ENCODE measurements around the gene MAPRE2. TPM values are rescaled to one million over a fixed set of nuclear protein-coding genes. Genes with fewer than 3 reads are reported as not detected.
A peak's percentile ranks its signal among the peaks of the same experiment; 100 is the strongest.

The MAPRE2 gene
- total and polyA plus RNA-seq, 4 donors = 65.3 to 203 (median 129) TPM

- no peaks in the 10 kb centered on the region for H3K9me3 ChIP-seq (ENCODE audit: control insufficient read depth, insufficient read depth, low read length)
- peak in 2 of 6 donors; percentile 16 to 63 for DNase-seq (ENCODE audit: low read depth in 4 of 6, low spot score in 6 of 6)
- no peaks in the 10 kb centered on the region for H3K27me3 ChIP-seq (ENCODE audit: control insufficient read depth, insufficient read depth, low read length)
- H3K27ac ChIP-seq (ENCODE audit: low read depth, low read length) = no peak overlapping the region
- WGBS (ENCODE audit: insufficient coverage) = 80% methylated on average over 1 of the region's 3 CpGs
- no peak overlapping the region for H3K4me3 ChIP-seq (ENCODE audit: low read depth, low read length)
- no peaks in the 10 kb centered on the region for H3K4me1 ChIP-seq (ENCODE audit: control insufficient read depth, insufficient read depth, low read length)
- no peaks in the 10 kb centered on the region for H3K36me3 ChIP-seq (ENCODE audit: control insufficient read depth, insufficient read depth, low read length)
Measured at GRCh38 chr18:35029770-35030169, 11.4 kb upstream of the MAPRE2 start.

GRCh38 chr18:35030277-35030989 lies 10.8 kb upstream of the MAPRE2 start:
- H3K4me3 ChIP-seq (ENCODE audit: low read depth, low read length) = no peak overlapping the region

GRCh38 chr18:35032113-35032512 lies 9.1 kb upstream of the MAPRE2 start:
- Histone ChIP-seq H3K4me3 (ENCODE audit: low read depth, low read length) (no peak overlapping the region), H3K27me3 (ENCODE audit: control insufficient read depth, insufficient read depth, low read length) (no peaks in the 10 kb centered on the region), H3K36me3 (ENCODE audit: control insufficient read depth, insufficient read depth, low read length) (no peaks in the 10 kb centered on the region), H3K27ac (ENCODE audit: low read depth, low read length) (no peak overlapping the region), H3K9me3 (ENCODE audit: control insufficient read depth, insufficient read depth, low read length) (no peaks in the 10 kb centered on the region), H3K4me1 (ENCODE audit: control insufficient read depth, insufficient read depth, low read length) (no peaks in the 10 kb centered on the region)
- 38% methylated on average over 1 of the region's 1 CpG for WGBS (ENCODE audit: insufficient coverage)
- DNase-seq (ENCODE audit: low read depth in 4 of 6, low spot score in 6 of 6) = no peak

More at GRCh38 chr18:35030277-35030989, 10.8 kb upstream of the MAPRE2 start:
- Histone ChIP-seq H3K36me3 (ENCODE audit: control insufficient read depth, insufficient read depth, low read length) (no peaks in the 10 kb centered on the region), H3K27ac (ENCODE audit: low read depth, low read length) (no peak overlapping the region), H3K27me3 (ENCODE audit: control insufficient read depth, insufficient read depth, low read length) (no peaks in the 10 kb centered on the region), H3K4me1 (ENCODE audit: control insufficient read depth, insufficient read depth, low read length) (no peaks in the 10 kb centered on the region), H3K9me3 (ENCODE audit: control insufficient read depth, insufficient read depth, low read length) (no peaks in the 10 kb centered on the region)
- DNase-seq (ENCODE audit: low read depth in 4 of 6, low spot score in 6 of 6) = no peak
- 67% methylated on average over 3 of the region's 3 CpGs for WGBS (ENCODE audit: insufficient coverage)

- DNase-seq (ENCODE audit: low read depth in 4 of 6, low spot score in 6 of 6) = no peak
Measured at GRCh38 chr18:35038029-35038428, 3.2 kb upstream of the MAPRE2 start.

GRCh38 chr18:35038881-35039491 lies 2.2 kb upstream of the MAPRE2 start:
- H3K4me1 ChIP-seq (ENCODE audit: control insufficient read depth, insufficient read depth, low read length) = peaks cover under 1% of the 10 kb centered on the region
- no peak for DNase-seq (ENCODE audit: low read depth in 4 of 6, low spot score in 6 of 6)
- H3K9me3 ChIP-seq (ENCODE audit: control insufficient read depth, insufficient read depth, low read length) = no peaks in the 10 kb centered on the region
- no peak overlapping the region for H3K27ac ChIP-seq (ENCODE audit: low read depth, low read length)
- no peaks in the 10 kb centered on the region for H3K27me3 ChIP-seq (ENCODE audit: control insufficient read depth, insufficient read depth, low read length)
- H3K4me3 ChIP-seq (ENCODE audit: low read depth, low read length) = no peak overlapping the region
- WGBS (ENCODE audit: insufficient coverage) = no CpG with 5 or more reads among the region's 2 CpGs
- H3K36me3 ChIP-seq (ENCODE audit: control insufficient read depth, insufficient read depth, low read length) = no peaks in the 10 kb centered on the region

More at GRCh38 chr18:35038029-35038428, 3.2 kb upstream of the MAPRE2 start:
- Histone ChIP-seq H3K27me3 (ENCODE audit: control insufficient read depth, insufficient read depth, low read length) (no peaks in the 10 kb centered on the region), H3K4me3 (ENCODE audit: low read depth, low read length) (no peak overlapping the region), H3K9me3 (ENCODE audit: control insufficient read depth, insufficient read depth, low read length) (no peaks in the 10 kb centered on the region), H3K4me1 (ENCODE audit: control insufficient read depth, insufficient read depth, low read length) (no peaks in the 10 kb centered on the region), H3K27ac (ENCODE audit: low read depth, low read length) (no peak overlapping the region), H3K36me3 (ENCODE audit: control insufficient read depth, insufficient read depth, low read length) (no peaks in the 10 kb centered on the region)
- no CpG with 5 or more reads among the region's 1 CpG for WGBS (ENCODE audit: insufficient coverage)

- Histone ChIP-seq H3K4me1 (ENCODE audit: control insufficient read depth, insufficient read depth, low read length) (peaks cover 8% of the 10 kb centered on the region), H3K27ac (ENCODE audit: low read depth, low read length) (peak overlapping the region; percentile 90), H3K4me3 (ENCODE audit: low read depth, low read length) (peak overlapping the region; percentile 90), H3K36me3 (ENCODE audit: control insufficient read depth, insufficient read depth, low read length) (no peaks in the 10 kb centered on the region), H3K27me3 (ENCODE audit: control insufficient read depth, insufficient read depth, low read length) (no peaks in the 10 kb centered on the region), H3K9me3 (ENCODE audit: control insufficient read depth, insufficient read depth, low read length) (no peaks in the 10 kb centered on the region)
- no peak for DNase-seq (ENCODE audit: low read depth in 4 of 6, low spot score in 6 of 6)
Measured at GRCh38 chr18:35040638-35040987, 600 bp upstream of the MAPRE2 start.

GRCh38 chr18:35041815-35042387 lies 688 bp downstream of the MAPRE2 start:
- H3K4me1 ChIP-seq (ENCODE audit: control insufficient read depth, insufficient read depth, low read length) = peaks cover 8% of the 10 kb centered on the region
- H3K27me3 ChIP-seq (ENCODE audit: control insufficient read depth, insufficient read depth, low read length) = no peaks in the 10 kb centered on the region
- H3K27ac ChIP-seq (ENCODE audit: low read depth, low read length) = peak overlapping the region; percentile 90
- DNase-seq (ENCODE audit: low read depth in 4 of 6, low spot score in 6 of 6) = peak; percentile 38 to 95 (median 63)
- H3K4me3 ChIP-seq (ENCODE audit: low read depth, low read length) = peak overlapping the region; percentile 90
- no peaks in the 10 kb centered on the region for H3K9me3 ChIP-seq (ENCODE audit: control insufficient read depth, insufficient read depth, low read length)
- 4% methylated on average over 6 of the region's 11 CpGs for WGBS (ENCODE audit: insufficient coverage)
- H3K36me3 ChIP-seq (ENCODE audit: control insufficient read depth, insufficient read depth, low read length) = no peaks in the 10 kb centered on the region

- H3K4me3 ChIP-seq (ENCODE audit: low read depth, low read length) = peak overlapping the region; percentile 90
- H3K27me3 ChIP-seq (ENCODE audit: control insufficient read depth, insufficient read depth, low read length) = no peaks in the 10 kb centered on the region
- peaks cover 8% of the 10 kb centered on the region for H3K4me1 ChIP-seq (ENCODE audit: control insufficient read depth, insufficient read depth, low read length)
- no peak for DNase-seq (ENCODE audit: low read depth in 4 of 6, low spot score in 6 of 6)
- H3K36me3 ChIP-seq (ENCODE audit: control insufficient read depth, insufficient read depth, low read length) = no peaks in the 10 kb centered on the region
- peak overlapping the region; percentile 90 for H3K27ac ChIP-seq (ENCODE audit: low read depth, low read length)
- no CpG with 5 or more reads among the region's 5 CpGs for WGBS (ENCODE audit: insufficient coverage)
- no peaks in the 10 kb centered on the region for H3K9me3 ChIP-seq (ENCODE audit: control insufficient read depth, insufficient read depth, low read length)
Measured at GRCh38 chr18:35042389-35043071, 1.3 kb downstream of the MAPRE2 start.

- no CpG with 5 or more reads among the region's 5 CpGs for WGBS (ENCODE audit: insufficient coverage)
- no peaks in the 10 kb centered on the region for H3K27me3 ChIP-seq (ENCODE audit: control insufficient read depth, insufficient read depth, low read length)
- no peaks in the 10 kb centered on the region for H3K36me3 ChIP-seq (ENCODE audit: control insufficient read depth, insufficient read depth, low read length)
- H3K9me3 ChIP-seq (ENCODE audit: control insufficient read depth, insufficient read depth, low read length) = no peaks in the 10 kb centered on the region
- H3K27ac ChIP-seq (ENCODE audit: low read depth, low read length) = no peak overlapping the region
- peaks cover 8% of the 10 kb centered on the region for H3K4me1 ChIP-seq (ENCODE audit: control insufficient read depth, insufficient read depth, low read length)
- no peak for DNase-seq (ENCODE audit: low read depth in 4 of 6, low spot score in 6 of 6)
- H3K4me3 ChIP-seq (ENCODE audit: low read depth, low read length) = peak overlapping the region; percentile 90
Measured at GRCh38 chr18:35043207-35043606, 2.0 kb downstream of the MAPRE2 start.

Data from spinal cord (tissue), 10 donors.